HG03135 (cell line): ENCODE data around the gene HMGCL.
"Not testable (repeated sequence)": the region's sequence is repeated elsewhere in the genome, so short reads cannot be mapped to it uniquely, and the experiment has no call there.

Source experiments
- ATAC-seq: cut with Tn5 transposase; IDR thresholded peaks from one replicate; pipeline ENCODE4 v1.9.1; 2021; ENCODE audit warnings: mild to moderate bottlenecking, moderate library complexity; ENCODE audit not compliant: unreplicated experiment

HMGCL gene

GRCh38 chr1:23827717-23828116 lies 2.5 kb upstream of the HMGCL start:
- ATAC-seq, result no peak

- ATAC-seq, result not testable (repeated sequence)
Measured at GRCh38 chr1:23826590-23826989, 1.4 kb upstream of the HMGCL start.

GRCh38 chr1:23825762-23826522 lies 713 bp upstream of the HMGCL start:
- no peak for ATAC-seq

- no peak for ATAC-seq
Measured at GRCh38 chr1:23824711-23825075, 536 bp downstream of the HMGCL start.

GRCh38 chr1:23823767-23824166 lies 1.5 kb downstream of the HMGCL start:
- ATAC-seq, result no peak

GRCh38 chr1:23817633-23818032 lies 7.6 kb downstream of the HMGCL start:
- no peak for ATAC-seq

- no peak for ATAC-seq
Measured at GRCh38 chr1:23816906-23817305, 8.3 kb downstream of the HMGCL start.

GRCh38 chr1:23816361-23816760 lies 8.9 kb downstream of the HMGCL start:
- no peak for ATAC-seq

GRCh38 chr1:23814016-23814415 lies 11.2 kb downstream of the HMGCL start:
- no peak for ATAC-seq

GRCh38 chr1:23810818-23811540 lies 14.2 kb downstream of the HMGCL start:
- no peak for ATAC-seq

- peak; percentile 58 for ATAC-seq
Measured at GRCh38 chr1:23809751-23810171, 15.5 kb downstream of the HMGCL start.

- ATAC-seq, result no peak
Measured at GRCh38 chr1:23807453-23807852, 17.8 kb downstream of the HMGCL start.

GRCh38 chr1:23806280-23806679 lies 18.9 kb downstream of the HMGCL start:
- no peak for ATAC-seq

GRCh38 chr1:23805025-23805424 lies 20.2 kb downstream of the HMGCL start:
- ATAC-seq, result no peak

GRCh38 chr1:23804183-23804835 lies 20.9 kb downstream of the HMGCL start:
- ATAC-seq, result no peak

- no peak for ATAC-seq
Measured at GRCh38 chr1:23803674-23804073, 21.6 kb downstream of the HMGCL start.

GRCh38 chr1:23802809-23803342 lies 22.4 kb downstream of the HMGCL start:
- ATAC-seq, result not testable (repeated sequence)

GRCh38 chr1:23801876-23802275 lies 23.4 kb downstream of the HMGCL start:
- no peak for ATAC-seq

- ATAC-seq, result no peak
Measured at GRCh38 chr1:23801338-23801748, 23.9 kb downstream of the HMGCL start.

- ATAC-seq, result peak; percentile 79
Measured at GRCh38 chr1:23800400-23801337, 24.6 kb downstream of the HMGCL start, which contains the start of gene GALE. Gene GALE (minus strand): TSS chr1:23800754. CDS start chr1:23799007, 1,747 bp downstream.
